ENCODE data around the gene ERCC6L2. TPM values are rescaled to one million over a fixed set of nuclear protein-coding genes. Genes with fewer than 3 reads are reported as not detected.

The ERCC6L2 gene
- total RNA-seq, 1 donor: 102 TPM

DNA sequence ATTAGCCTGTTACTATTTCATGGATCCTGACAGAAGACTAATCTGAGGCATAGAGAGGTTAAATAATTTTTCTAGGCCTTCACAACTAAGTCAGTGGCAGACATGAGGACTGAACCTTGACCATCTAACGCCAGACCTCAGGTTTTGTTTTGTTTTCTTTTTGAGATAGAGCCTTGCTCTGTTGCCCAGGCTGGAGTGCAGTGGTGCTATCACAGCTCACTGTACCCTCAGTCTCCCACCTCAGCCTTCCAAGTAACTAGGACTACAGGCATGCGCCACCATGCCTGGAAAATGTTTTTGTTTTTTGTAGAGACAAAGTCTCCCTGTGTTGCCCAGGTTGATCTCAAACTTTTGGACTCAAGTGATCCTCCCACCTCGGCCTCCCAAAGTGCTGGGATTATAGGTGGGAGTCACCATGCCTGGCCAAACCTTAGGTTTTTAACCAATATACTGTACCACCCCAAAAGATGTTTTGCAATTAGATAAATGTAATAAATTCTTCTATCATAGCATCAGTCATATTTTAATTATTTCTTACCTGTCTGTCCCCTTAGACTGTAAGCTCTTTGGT lies 35.4 kb downstream of the ERCC6L2 start:
- no peak for TF ChIP-seq CTCF (IDR thresholded peaks at IDR 0.05; ENCODE audit: insufficient read depth, low read depth, low read length)

DNA sequence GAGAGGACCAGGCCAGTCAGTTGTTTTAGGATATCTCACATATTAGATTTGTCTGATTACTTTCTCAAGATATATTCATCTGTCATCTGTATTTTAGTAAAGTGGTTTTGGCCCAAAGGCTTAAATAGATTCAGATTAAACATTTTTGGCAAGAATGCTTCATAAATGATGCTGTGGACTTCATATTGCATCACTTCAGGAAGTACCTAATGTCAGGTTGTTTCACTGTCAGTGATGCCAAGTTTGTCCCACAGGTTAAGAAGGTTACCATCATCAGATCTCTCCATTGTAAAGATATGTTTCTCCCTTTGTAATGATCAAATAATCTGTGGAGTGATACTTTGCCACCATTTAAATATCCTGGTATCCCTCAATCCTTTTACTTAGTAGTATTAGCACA lies 37.3 kb downstream of the ERCC6L2 start:
- no peak for DNase-seq (ENCODE audit: low read depth)
- no peak overlapping the region for H3K4me3 ChIP-seq (ENCODE audit: low read depth, low read length)
- no peak for TF ChIP-seq CTCF (IDR thresholded peaks at IDR 0.05; ENCODE audit: insufficient read depth, low read depth, low read length)

More for the DNA sequence above, 35.4 kb downstream of the ERCC6L2 start:
- no peak overlapping the region for H3K4me3 ChIP-seq (ENCODE audit: low read depth, low read length)
- no peak for DNase-seq (ENCODE audit: low read depth)

- no peak for TF ChIP-seq CTCF (IDR thresholded peaks at IDR 0.05; ENCODE audit: insufficient read depth, low read depth, low read length)
- H3K4me3 ChIP-seq (ENCODE audit: low read depth, low read length): no peak overlapping the region
- DNase-seq (ENCODE audit: low read depth): no peak
These were observed 44.5 kb downstream of the ERCC6L2 start for GRCh38 chr9:95920017-95920416.

GRCh38 chr9:95923794-95924193 lies 48.3 kb downstream of the ERCC6L2 start:
- no peak overlapping the region for H3K4me3 ChIP-seq (ENCODE audit: low read depth, low read length)
- no peak for TF ChIP-seq CTCF (IDR thresholded peaks at IDR 0.05; ENCODE audit: insufficient read depth, low read depth, low read length)
- DNase-seq (ENCODE audit: low read depth): no peak

GRCh38 chr9:95924987-95925386 lies 49.5 kb downstream of the ERCC6L2 start:
- no peak for TF ChIP-seq CTCF (IDR thresholded peaks at IDR 0.05; ENCODE audit: insufficient read depth, low read depth, low read length)
- no peak overlapping the region for H3K4me3 ChIP-seq (ENCODE audit: low read depth, low read length)
- no peak for DNase-seq (ENCODE audit: low read depth)

DNA sequence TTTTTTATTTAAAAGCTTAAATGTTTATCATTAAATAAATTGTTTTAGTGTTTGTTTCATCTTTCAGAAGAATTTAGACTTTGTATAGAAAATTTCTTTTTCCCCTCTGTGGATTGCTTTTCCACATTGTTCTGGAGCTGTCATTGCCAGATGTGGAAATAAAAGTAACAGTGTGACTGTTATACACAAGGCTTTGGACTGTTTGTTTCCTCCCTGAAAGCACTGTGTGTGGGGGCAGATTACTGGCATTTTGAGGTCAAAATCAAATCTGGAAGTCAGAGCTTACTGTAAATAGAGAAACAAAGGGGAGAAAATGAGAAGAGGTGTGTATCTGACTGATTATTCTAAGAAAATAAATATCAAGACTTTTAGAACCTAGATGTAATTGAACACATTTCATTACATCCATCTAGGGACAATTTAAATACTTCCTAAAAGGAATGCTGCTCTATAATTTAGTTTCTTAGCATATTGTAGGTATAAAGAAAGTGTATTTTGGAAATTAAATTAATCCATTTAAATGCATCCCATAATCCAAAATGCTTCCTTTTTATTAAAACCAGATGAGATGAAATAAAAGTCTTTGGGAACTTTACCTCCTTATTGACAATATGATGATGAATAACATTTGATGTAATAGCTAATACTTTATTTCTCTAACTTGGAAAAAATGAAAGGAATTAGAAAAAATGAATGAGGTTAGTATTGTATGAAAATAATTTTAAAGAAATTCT lies 51.9 kb downstream of the ERCC6L2 start:
- DNase-seq (ENCODE audit: low read depth): no peak
- no peak overlapping the region for H3K4me3 ChIP-seq (ENCODE audit: low read depth, low read length)

More for the DNA sequence above, 51.9 kb downstream of the ERCC6L2 start:
- TF ChIP-seq CTCF (IDR thresholded peaks at IDR 0.05; ENCODE audit: insufficient read depth, low read depth, low read length): no peak
